H1 (cell line): ENCODE results near the gene KLHL17. TPM values are rescaled to one million over a fixed set of nuclear protein-coding genes. Genes with fewer than 3 reads are reported as not detected.

Source experiments
- CTCF ChIA-PET: fragments of 300-600 bp; sonication (Branson Sonifier 250); formaldehyde crosslinking; loops from one replicate; lab custom pipeline; 2021; ENCODE audit not compliant: partially characterized antibody; lab: Charles Lee
- POLR2A ChIA-PET: fragments of 300-600 bp; sonication (Branson Sonifier 250); formaldehyde crosslinking; loops from one replicate; lab custom pipeline; 2021; ENCODE audit warnings: inconsistent platforms; ENCODE audit not compliant: partially characterized antibody; lab: Charles Lee
- DNase-seq, 2 experiments: peaks; one replicate each; pipeline versions ENCODE4 v3.0.0 to v3.0.0-alpha.2; 2010 to 2022; ENCODE audit warnings: low spot score in 2 of 2, low read depth in 1 of 2, mixed read lengths in 1 of 2
- FAIRE-seq: peaks from 2 replicates; lab custom pipeline; 2011; peaks lifted over from hg19 to GRCh38; lab: Jason Lieb, UNC
- H2AFZ ChIP-seq: 2 replicates; pipeline ENCODE4 v1.8.1; 2012; ENCODE audit warnings: low read length, inconsistent platforms
- H2AK5ac ChIP-seq: 2 replicates; pipeline ENCODE4 v1.6.1; 2013; ENCODE audit warnings: low read depth, low read length
- H2BK120ac ChIP-seq: replicated peaks from 2 replicates; pipeline ENCODE3; 2013; ENCODE audit warnings: low read depth, low read length, inconsistent platforms
- H2BK12ac ChIP-seq: 2 replicates; pipeline ENCODE4 v1.6.1; 2013; ENCODE audit warnings: low read depth, low read length
- H2BK15ac ChIP-seq: 2 replicates; pipeline ENCODE4 v1.6.1; 2013; ENCODE audit warnings: low read length
- H2BK20ac ChIP-seq: 2 replicates; pipeline ENCODE4 v1.6.1; 2013; ENCODE audit warnings: low read length
- H2BK5ac ChIP-seq: 2 replicates; pipeline ENCODE4 v1.6.1; 2013; ENCODE audit warnings: low read depth, low read length
- H3K14ac ChIP-seq: 2 replicates; pipeline ENCODE4 v1.6.1; 2013; ENCODE audit warnings: inconsistent platforms; ENCODE audit not compliant: insufficient read length
- H3K18ac ChIP-seq: 2 replicates; pipeline ENCODE4 v1.6.1; 2013; ENCODE audit warnings: low read length; ENCODE audit errors: extremely low read depth
- H3K23ac ChIP-seq: 2 replicates; pipeline ENCODE4 v1.6.1; 2013; ENCODE audit warnings: inconsistent platforms; ENCODE audit not compliant: insufficient read length
- H3K23me2 ChIP-seq: 2 replicates; pipeline ENCODE4 v1.6.1; 2013; ENCODE audit warnings: low read depth, low read length
- H3K27ac ChIP-seq: 2 replicates; pipeline ENCODE4 v1.6.1; 2011; ENCODE audit warnings: low read depth, low read length, inconsistent platforms
- H3K27me3 ChIP-seq, 4 experiments: replicated peaks in 1 of 4; 1 replicate in 1 of 4; 2 replicates in 3 of 4; pipeline versions ENCODE4 v1.6.1 to v1.8.1; 2011 to 2013; ENCODE audit warnings: low read length in 3 of 4, mild to moderate bottlenecking in 3 of 4, inconsistent platforms in 2 of 4, mixed read lengths in 2 of 4, moderate library complexity in 1 of 4; ENCODE audit not compliant: control insufficient read depth in 3 of 4, insufficient read depth in 3 of 4; ENCODE audit errors: extremely low read depth in 1 of 4
- H3K36me3 ChIP-seq, 4 experiments: 2 replicates each; pipeline versions ENCODE4 v1.6.1 to v1.8.1; 2011 to 2013; ENCODE audit warnings: mild to moderate bottlenecking in 4 of 4, low read length in 3 of 4, moderate library complexity in 2 of 4, control low read depth in 1 of 4, inconsistent platforms in 1 of 4; ENCODE audit not compliant: insufficient read depth in 4 of 4, control insufficient read depth in 2 of 4
- H3K4ac ChIP-seq: replicated peaks from 2 replicates; pipeline ENCODE3; 2013; ENCODE audit warnings: low read length, low read depth, mixed read lengths, inconsistent platforms; ENCODE audit not compliant: insufficient read length
- H3K4me1 ChIP-seq, 4 experiments: replicated peaks in 1 of 4; 1 replicate in 1 of 4; 2 replicates in 3 of 4; pipeline versions ENCODE4 v1.6.1 to v1.8.1; 2011 to 2013; ENCODE audit warnings: low read length in 3 of 4, inconsistent platforms in 2 of 4, mixed read lengths in 1 of 4; ENCODE audit not compliant: insufficient read depth in 4 of 4, control insufficient read depth in 3 of 4
- H3K4me2 ChIP-seq, 2 experiments: 2 replicates each; pipeline versions ENCODE4 v1.6.1 to v1.8.1; 2011 to 2013; ENCODE audit warnings: low read depth in 2 of 2, low read length in 2 of 2, control low read depth in 1 of 2, inconsistent platforms in 1 of 2, mild to moderate bottlenecking in 1 of 2; ENCODE audit not compliant: insufficient read depth in 1 of 2
- H3K4me3 ChIP-seq, 4 experiments: fragments of 200-600, 300-600 bp in 1 of 4; sonication (generic), shearing (Covaris generic), sonication (Bioruptor Twin) in 1 of 4; 2 replicates each; pipeline versions ENCODE4 v1.5.1 to v1.8.1; 2011 to 2016; ENCODE audit warnings: low read length in 4 of 4, low read depth in 3 of 4, control low read depth in 2 of 4, inconsistent platforms in 2 of 4, mild to moderate bottlenecking in 2 of 4, mixed read lengths in 1 of 4, moderate library complexity in 1 of 4; ENCODE audit not compliant: insufficient read depth in 2 of 4; ENCODE audit errors: extremely low read depth in 1 of 4
- H3K56ac ChIP-seq: replicated peaks from 2 replicates; pipeline ENCODE3; 2013; ENCODE audit warnings: low read depth, mild to moderate bottlenecking, mixed read lengths, low read length, inconsistent platforms; ENCODE audit not compliant: insufficient read length
- H3K79me1 ChIP-seq: 2 replicates; pipeline ENCODE4 v1.6.1; 2013; ENCODE audit warnings: low read depth, low read length, control low read depth
- H3K79me2 ChIP-seq, 2 experiments: 2 replicates each; pipeline versions ENCODE4 v1.6.1 to v1.8.1; 2012 to 2013; ENCODE audit warnings: low read length in 2 of 2, mild to moderate bottlenecking in 2 of 2, inconsistent platforms in 1 of 2; ENCODE audit not compliant: insufficient read depth in 2 of 2, control insufficient read depth in 1 of 2
- H3K9ac ChIP-seq, 4 experiments: replicated peaks in 1 of 4; 1 replicate in 1 of 4; 2 replicates in 3 of 4; pipeline versions ENCODE4 v1.6.1 to v1.8.1; 2011 to 2013; ENCODE audit warnings: low read depth in 3 of 4, low read length in 3 of 4, control low read depth in 2 of 4, mild to moderate bottlenecking in 2 of 4, moderate library complexity in 2 of 4, inconsistent platforms in 1 of 4; ENCODE audit errors: extremely low read depth in 1 of 4
- H3K9me3 ChIP-seq, 2 experiments: 2 replicates each; pipeline versions ENCODE4 v1.6.1 to v1.8.1; 2012 to 2013; ENCODE audit warnings: mild to moderate bottlenecking in 2 of 2, moderate library complexity in 2 of 2, control low read depth in 1 of 2, inconsistent platforms in 1 of 2, low read depth in 1 of 2, low read length in 1 of 2, mixed read lengths in 1 of 2; ENCODE audit not compliant: insufficient read depth in 2 of 2
- H4K20me1 ChIP-seq, 2 experiments: replicated peaks in 1 of 2; 2 replicates each; pipeline versions ENCODE3 to v1.8.1; 2011 to 2013; ENCODE audit warnings: inconsistent platforms in 2 of 2, low read length in 2 of 2, mild to moderate bottlenecking in 1 of 2; ENCODE audit not compliant: insufficient read depth in 2 of 2, control insufficient read depth in 1 of 2
- H4K5ac ChIP-seq: 2 replicates; pipeline ENCODE4 v1.6.1; 2013; ENCODE audit warnings: low read length, low read depth, mixed read lengths, inconsistent platforms; ENCODE audit not compliant: insufficient read length
- H4K8ac ChIP-seq: 2 replicates; pipeline ENCODE4 v1.8.0; 2013; ENCODE audit warnings: mild to moderate bottlenecking, moderate library complexity, low read length, inconsistent platforms; ENCODE audit not compliant: insufficient read depth; ENCODE audit errors: extremely low read depth
- H4K91ac ChIP-seq: replicated peaks from 2 replicates; pipeline ENCODE3; 2013; ENCODE audit warnings: low read length, mixed read lengths, inconsistent platforms; ENCODE audit not compliant: insufficient read length
- CBX5 ChIP-seq: fragments of 300-800, 300-1000 bp; sonication (generic); IDR thresholded peaks from 2 replicates; pipeline ENCODE4 v1.7.1; 2016; ENCODE audit warnings: antibody characterized with exemption, low read length, low read depth
- CHD2 ChIP-seq: IDR thresholded peaks from 2 replicates; pipeline ENCODE4 v1.6.1; 2012; ENCODE audit warnings: low read length, improper control_type of control experiment
- CTCF ChIP-seq, 3 experiments: IDR thresholded peaks; 1 replicate in 2 of 3; 2 replicates in 1 of 3; pipeline versions ENCODE4 v1.5.1 to v1.6.1; 2011; ENCODE audit warnings: low read length in 3 of 3, mild to moderate bottlenecking in 3 of 3, inconsistent platforms in 2 of 3, low read depth in 1 of 3, moderate library complexity in 1 of 3; ENCODE audit not compliant: insufficient read depth in 1 of 3; ENCODE audit errors: control extremely low read depth in 1 of 3
- E2F6 ChIP-seq: IDR thresholded peaks from 2 replicates; pipeline ENCODE4 v1.6.1; 2012; ENCODE audit warnings: inconsistent platforms
- EP300 ChIP-seq, 2 experiments: IDR thresholded peaks; 1 replicate in 1 of 2; 2 replicates in 1 of 2; pipeline ENCODE4 v1.6.1; 2011 to 2012; ENCODE audit warnings: low read depth in 2 of 2, low read length in 2 of 2, mild to moderate bottlenecking in 2 of 2, borderline replicate concordance in 1 of 2, inconsistent platforms in 1 of 2, moderate library complexity in 1 of 2
- HDAC6 ChIP-seq: IDR thresholded peaks from one replicate; pipeline ENCODE4 v1.7.1; 2012; ENCODE audit warnings: low read depth, mild to moderate bottlenecking, inconsistent platforms, low read length, moderate library complexity
- SRF ChIP-seq: IDR thresholded peaks from 2 replicates; pipeline ENCODE4 v1.6.1; 2011; ENCODE audit warnings: mild to moderate bottlenecking, low read depth, low read length, moderate library complexity
- SUZ12 ChIP-seq: fragments of 200-600 bp; sonication (generic); IDR thresholded peaks from 2 replicates; pipeline ENCODE4 v1.6.1; 2012; ENCODE audit warnings: mild to moderate bottlenecking, inconsistent platforms, low read length, moderate library complexity, mixed read lengths
- USF2 ChIP-seq: IDR thresholded peaks from 2 replicates; pipeline ENCODE4 v1.6.1; 2011; ENCODE audit warnings: low read length, improper control_type of control experiment
- WGBS, 2 experiments: shearing (Covaris generic) in 1 of 2; methylation state at CpG; one replicate each; pipeline versions ENCODE4 v1.1.6 to v1.1.7; 2013 to 2015; ENCODE audit warnings: low lambda C conversion rate in 2 of 2, mixed read lengths in 2 of 2, inconsistent platforms in 1 of 2, low coverage in 1 of 2, missing lambda C conversion rate in 1 of 2; ENCODE audit not compliant: insufficient replicate concordance in 2 of 2, insufficient coverage in 1 of 2, insufficient read length in 1 of 2; ENCODE audit errors: extremely low coverage in 1 of 2, missing lambda C conversion rate in 1 of 2; 5-methylcytosine and 5-hydroxymethylcytosine counted together
- polyA plus RNA-seq, 7 experiments: library from polyadenylated mRNA; depleted of rRNA in 3 of 7; stranded (reverse) in 5 of 7; unstranded in 2 of 7; fragments of >200 nt in 5 of 7; fragments of 200-250 nt in 2 of 7; gene quantifications; 1 replicate in 5 of 7; 2 replicates in 1 of 7; 4 replicates in 1 of 7; pipeline versions ENCODE4 v1.2.1 to v1.2.3, GENCODE V29; 2011 to 2013; ENCODE audit warnings: missing spikeins in 2 of 7, mixed read lengths in 2 of 7
- total RNA-seq: library from RNA; stranded (reverse); fragmentation: NEBNext Ultra II Directional; extraction: Animal tissue kit (Norgen Biotek cat#: 25700); gene quantifications from 2 replicates; pipeline ENCODE4 v1.2.1, GENCODE V29; 2021

The KLHL17 gene
- total and polyA plus RNA-seq, 2 of the 8 experiments (the other 6 are each of a cell fraction or from before 2014, with no cell fraction given): 32.6 to 36.1 TPM

- Histone ChIP-seq H3K9ac (no peak overlapping the region), H2BK12ac (no peak overlapping the region), H3K4ac (no peak overlapping the region), H4K20me1 (peaks cover 22 to 31% of the 10 kb centered on the region in 2 experiments), H3K27ac (no peak overlapping the region), H3K79me2 (no peaks in the 10 kb centered on the region; a peak in 1 of 4 replicates), H3K4me1 (no peaks in the 10 kb centered on the region; a peak in 1 of 7 replicates), H3K14ac (no peak overlapping the region), H3K23me2 (no peaks in the 10 kb centered on the region), H2AK5ac (no peak overlapping the region), H2BK15ac (no peak overlapping the region), H3K4me2 (no peak overlapping the region), H4K8ac (no peak overlapping the region), H4K5ac (no peak overlapping the region), H3K27me3 (no peaks in the 10 kb centered on the region), H3K4me3 (no peak overlapping the region), H2AFZ (no peak overlapping the region), H4K91ac (no peak overlapping the region), H3K23ac (no peak overlapping the region), H3K9me3 (no peaks in the 10 kb centered on the region), H3K36me3 (peaks cover 9 to 70% (median 52%) of the 10 kb centered on the region in 4 experiments), H2BK5ac (no peak overlapping the region), H3K18ac (no peak overlapping the region), H2BK120ac (no peak overlapping the region), H3K56ac (no peak overlapping the region), H2BK20ac (no peak overlapping the region), H3K79me1 (peaks cover 11% of the 10 kb centered on the region)
- 99% methylated on average over 12 of the region's 15 CpGs; no CpG with 5 or more reads in 1 of the 2 experiments for WGBS, 2 experiments
- FAIRE-seq (no peak), DNase-seq (no peak)
- CTCF ChIA-PET: interaction anchor here (0.5 to 1.9 kb wide), 14 partner anchors 10 to 172 kb away, joined by 3 to 9 read pairs (median 4); partner anchors contain the start of gene PLEKHN1
- TF ChIP-seq E2F6: no peak
- no peak for TF ChIP-seq USF2
- TF ChIP-seq SUZ12: no peak
- no peak for TF ChIP-seq CBX5
- no peak for TF ChIP-seq EP300 (IDR thresholded peaks at IDR 0.05; ENCODE audit: borderline replicate concordance in 1 of 2, low read depth in 2 of 2, low read length in 2 of 2)
- no peak for TF ChIP-seq SRF
- no peak for TF ChIP-seq CHD2
- TF ChIP-seq CTCF (IDR thresholded peaks at IDR 0.05; ENCODE audit: control extremely low read depth in 1 of 3, insufficient read depth in 1 of 3, low read depth in 1 of 3, low read length in 3 of 3): no peak
- TF ChIP-seq HDAC6: no peak
- POLR2A ChIA-PET: interaction anchor here (1.0 to 8.8 kb wide), 4 partner anchors 10 to 98 kb away, joined by 3 to 65 read pairs (median 3); partner anchors contain the start of gene PLEKHN1
Observed at GRCh38 chr1:952201-952600, 8.2 kb upstream of the KLHL17 start.
